Liver (tissue), 9 donors: ENCODE data around the gene IL23A. TPM values are rescaled to one million over a fixed set of nuclear protein-coding genes. Genes with fewer than 3 reads are reported as not detected.

Experiments
- DNase-seq: peaks from one replicate; pipeline ENCODE4 v3.0.0-alpha.2; 2017; ENCODE audit warnings: low spot score
- H3K27ac ChIP-seq, 2 donors: one replicate each; pipeline ENCODE4 v1.7.0; 2013; ENCODE audit warnings: inconsistent platforms in 2 of 2, low read length in 2 of 2, control low read depth in 1 of 2, low read depth in 1 of 2, mild to moderate bottlenecking in 1 of 2
- H3K27me3 ChIP-seq, 4 donors: one replicate each; pipeline versions ENCODE4 v1.6.1 to v1.7.0; 2013; ENCODE audit warnings: low read length in 3 of 4, inconsistent platforms in 1 of 4, mild to moderate bottlenecking in 1 of 4, moderate library complexity in 1 of 4; ENCODE audit not compliant: control insufficient read depth in 4 of 4, insufficient read depth in 4 of 4
- H3K36me3 ChIP-seq, 4 donors: one replicate each; pipeline versions ENCODE4 v1.6.1 to v1.7.0; 2013; ENCODE audit warnings: low read length in 3 of 4, mild to moderate bottlenecking in 3 of 4, low read depth in 1 of 4, moderate library complexity in 1 of 4; ENCODE audit not compliant: control insufficient read depth in 4 of 4, insufficient read depth in 3 of 4
- H3K4me1 ChIP-seq, 4 donors: one replicate each; pipeline versions ENCODE4 v1.6.1 to v1.7.0; 2013; ENCODE audit warnings: low read length in 3 of 4, mild to moderate bottlenecking in 3 of 4, moderate library complexity in 1 of 4; ENCODE audit not compliant: control insufficient read depth in 4 of 4, insufficient read depth in 4 of 4
- H3K4me3 ChIP-seq, 3 donors: one replicate each; pipeline versions ENCODE4 v1.6.1 to v1.7.0; 2013; ENCODE audit warnings: low read length in 3 of 3, control low read depth in 1 of 3, low read depth in 1 of 3, mild to moderate bottlenecking in 1 of 3
- H3K9ac ChIP-seq, 2 donors: one replicate each; pipeline ENCODE4 v1.7.0; 2013; ENCODE audit warnings: low read length in 2 of 2, mild to moderate bottlenecking in 2 of 2, moderate library complexity in 2 of 2, control low read depth in 1 of 2, low read depth in 1 of 2
- H3K9me3 ChIP-seq, 4 donors: one replicate each; pipeline versions ENCODE4 v1.6.1 to v1.7.0; 2013; ENCODE audit warnings: low read length in 3 of 4; ENCODE audit not compliant: control insufficient read depth in 4 of 4
- EGR1 ChIP-seq, 2 donors: IDR thresholded peaks; 2 replicates each; pipeline ENCODE4 v1.6.1; 2016 to 2018; ENCODE audit warnings: antibody characterized with exemption in 2 of 2, low read depth in 2 of 2
- FOXA1 ChIP-seq: IDR thresholded peaks from 2 replicates; pipeline ENCODE4 v1.6.1; 2016; ENCODE audit warnings: antibody characterized with exemption
- FOXA2 ChIP-seq: IDR thresholded peaks from 2 replicates; pipeline ENCODE4 v1.6.1; 2016; ENCODE audit warnings: antibody characterized with exemption
- GABPA ChIP-seq, 2 donors: IDR thresholded peaks in 1 of 2; conservative IDR thresholded peaks in 1 of 2; 2 replicates each; pipeline ENCODE4 v1.6.1; 2016; ENCODE audit warnings: antibody characterized with exemption in 2 of 2, mild to moderate bottlenecking in 1 of 2, moderate library complexity in 1 of 2
- HNF4A ChIP-seq, 2 donors: conservative IDR thresholded peaks; 2 replicates each; pipeline ENCODE4 v1.6.1; 2016; ENCODE audit warnings: antibody characterized with exemption in 2 of 2, mild to moderate bottlenecking in 2 of 2
- HNF4G ChIP-seq: IDR thresholded peaks from 2 replicates; pipeline ENCODE4 v1.6.1; 2016; ENCODE audit warnings: antibody characterized with exemption
- JUND ChIP-seq, 2 donors: IDR thresholded peaks; 2 replicates each; pipeline ENCODE4 v1.6.1; 2016; ENCODE audit warnings: antibody characterized with exemption in 2 of 2
- NR2F2 ChIP-seq: IDR thresholded peaks from 2 replicates; pipeline ENCODE4 v1.6.1; 2016; ENCODE audit warnings: antibody characterized with exemption
- RAD21 ChIP-seq, 2 donors: IDR thresholded peaks; 2 replicates each; pipeline ENCODE4 v1.6.1; 2016; ENCODE audit warnings: antibody characterized with exemption in 2 of 2, mild to moderate bottlenecking in 2 of 2
- RXRA ChIP-seq, 2 donors: IDR thresholded peaks; 2 replicates each; pipeline ENCODE4 v1.6.1; 2017 to 2018; ENCODE audit warnings: antibody characterized with exemption in 2 of 2, mild to moderate bottlenecking in 1 of 2
- SP1 ChIP-seq: IDR thresholded peaks from 2 replicates; pipeline ENCODE4 v1.6.1; 2018; ENCODE audit warnings: antibody characterized with exemption, mild to moderate bottlenecking
- TAF1 ChIP-seq: conservative IDR thresholded peaks from 2 replicates; pipeline ENCODE4 v1.6.1; 2016; ENCODE audit warnings: antibody characterized with exemption, mild to moderate bottlenecking
- YY1 ChIP-seq: IDR thresholded peaks from 2 replicates; pipeline ENCODE4 v1.6.1; 2016; ENCODE audit warnings: antibody characterized with exemption, mild to moderate bottlenecking
- WGBS: extraction: QIAGEN DNeasy Blood & Tissue Kit; methylation state at CpG from one replicate; pipeline ENCODE4 v1.1.7; 2013; 5-methylcytosine and 5-hydroxymethylcytosine counted together
- polyA plus RNA-seq, 2 donors: library from polyadenylated mRNA; stranded (reverse) in 1 of 2; unstranded in 1 of 2; fragments of 200-250 nt in 1 of 2; fragments of >200 nt in 1 of 2; fragmentation: Nextera tagmentation in 1 of 2; extraction: Ambion mirVana in 1 of 2; gene quantifications; one replicate each; pipeline versions ENCODE4 v1.2.1 to v1.2.3, GENCODE V29; 2013 to 2015
- total RNA-seq, 2 donors: library from RNA; depleted of rRNA; stranded (reverse); fragments of >200 nt; gene quantifications; one replicate each; pipeline ENCODE4 v1.2.3, GENCODE V29; 2014
- TF ChIP-seq, protein P1 (sequence below): IDR thresholded peaks from 2 replicates; pipeline ENCODE4 v1.6.1; 2016; ENCODE audit warnings: antibody characterized with exemption
- TF ChIP-seq, protein P2 (sequence below): IDR thresholded peaks from 2 replicates; pipeline ENCODE4 v1.6.1; 2016; ENCODE audit warnings: antibody characterized with exemption
- TF ChIP-seq, protein P3 (sequence below): fragments of 150-350 bp; IDR thresholded peaks from 2 replicates; pipeline ENCODE4 v1.5.1; 2017; ENCODE audit warnings: improper control_type of control experiment, low read depth, low read length; ENCODE audit not compliant: missing input control
- TF ChIP-seq, protein P4 (sequence below): IDR thresholded peaks from 2 replicates; pipeline ENCODE4 v1.6.1; 2016; ENCODE audit warnings: antibody characterized with exemption
- donor health status: healthy.
- donor health status: healthy.
- donor health status: healthy.
- donor health status: healthy.
- donor health status: healthy.

IL23A gene
- total and polyA plus RNA-seq, 4 donors, result 0.14 to 0.25 (median 0.22) TPM; not detected in 1

DNA sequence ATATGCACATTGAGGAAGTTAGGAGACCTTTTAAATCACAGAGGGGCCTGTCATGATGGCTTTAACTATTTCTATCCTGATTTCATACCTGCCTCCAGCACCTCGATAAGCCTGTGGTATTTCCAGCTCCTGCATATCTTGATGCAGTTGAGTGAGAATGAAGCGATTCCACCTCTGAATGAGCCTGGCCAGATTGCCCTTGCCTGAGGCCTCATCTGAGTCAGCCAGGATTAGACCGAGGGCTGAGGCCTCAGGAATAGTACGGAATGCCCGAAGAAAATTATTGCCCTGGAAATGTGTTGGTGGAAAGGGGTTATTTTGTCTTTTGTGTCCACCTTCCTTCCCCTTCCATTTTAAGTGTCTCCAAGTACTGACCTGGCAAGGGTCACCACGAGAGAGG lies 14.5 kb upstream of the IL23A start:
- Histone ChIP-seq H3K36me3 (peaks cover 8 to 73% (median 72%) of the 10 kb centered on the region in 4 donors), H3K27ac (no peak overlapping the region), H3K4me1 (peaks cover 0 to 4% (median 0%) of the 10 kb centered on the region in 4 donors), H3K9me3 (no peaks in the 10 kb centered on the region), H3K9ac (no peak overlapping the region), H3K27me3 (no peaks in the 10 kb centered on the region), H3K4me3 (no peak overlapping the region)
- WGBS, result 94% methylated on average over 6 of the region's 6 CpGs
- TF ChIP-seq, protein P1, sequence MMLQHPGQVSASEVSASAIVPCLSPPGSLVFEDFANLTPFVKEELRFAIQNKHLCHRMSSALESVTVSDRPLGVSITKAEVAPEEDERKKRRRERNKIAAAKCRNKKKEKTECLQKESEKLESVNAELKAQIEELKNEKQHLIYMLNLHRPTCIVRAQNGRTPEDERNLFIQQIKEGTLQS, result no peak
- TF ChIP-seq FOXA1 (no peak), HNF4A (conservative IDR thresholded peaks at IDR 0.05) (no peak), GABPA (IDR thresholded peaks at IDR 0.05 in 1 of 2, conservative IDR thresholded peaks at IDR 0.05 in 1 of 2) (no peak), HNF4G (no peak)
- TF ChIP-seq, protein P2, sequence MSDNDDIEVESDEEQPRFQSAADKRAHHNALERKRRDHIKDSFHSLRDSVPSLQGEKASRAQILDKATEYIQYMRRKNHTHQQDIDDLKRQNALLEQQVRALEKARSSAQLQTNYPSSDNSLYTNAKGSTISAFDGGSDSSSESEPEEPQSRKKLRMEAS, result no peak
- no peak for DNase-seq

DNA sequence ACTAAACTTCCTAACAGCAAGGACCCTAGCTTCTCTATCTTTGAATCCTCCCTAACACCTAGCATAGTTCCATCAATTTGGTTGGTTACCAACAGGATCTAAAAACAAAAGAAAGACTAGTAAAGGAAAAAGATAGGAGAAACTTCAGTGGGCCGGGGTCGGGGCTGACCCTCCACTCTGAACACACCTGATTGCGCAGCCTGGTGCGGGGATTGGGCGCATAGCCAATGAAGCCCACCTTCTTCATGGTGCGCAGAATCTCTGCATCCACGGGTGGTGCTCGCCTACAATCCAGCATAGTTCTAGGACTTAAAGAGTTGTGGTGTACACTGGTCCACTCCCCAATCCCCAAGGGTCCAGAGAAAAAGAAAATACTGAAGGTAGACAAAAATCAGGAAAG lies 12.6 kb upstream of the IL23A start:
- Histone ChIP-seq H3K4me1 (peaks cover 0 to 4% (median 0%) of the 10 kb centered on the region in 4 donors), H3K9me3 (no peaks in the 10 kb centered on the region), H3K36me3 (peaks cover 0 to 65% (median 62%) of the 10 kb centered on the region in 4 donors), H3K27me3 (no peaks in the 10 kb centered on the region), H3K27ac (no peak overlapping the region), H3K9ac (no peak overlapping the region), H3K4me3 (no peak overlapping the region)
- 96% methylated on average over 8 of the region's 8 CpGs for WGBS
- TF ChIP-seq EGR1 (IDR thresholded peaks at IDR 0.05; ENCODE audit: low read depth in 2 of 2), result no peak
- TF ChIP-seq FOXA2, result no peak
- no peak for TF ChIP-seq SP1
- TF ChIP-seq, protein P2, result no peak
- no peak for TF ChIP-seq JUND (IDR thresholded peaks at IDR 0.05)
- TF ChIP-seq, protein P3, sequence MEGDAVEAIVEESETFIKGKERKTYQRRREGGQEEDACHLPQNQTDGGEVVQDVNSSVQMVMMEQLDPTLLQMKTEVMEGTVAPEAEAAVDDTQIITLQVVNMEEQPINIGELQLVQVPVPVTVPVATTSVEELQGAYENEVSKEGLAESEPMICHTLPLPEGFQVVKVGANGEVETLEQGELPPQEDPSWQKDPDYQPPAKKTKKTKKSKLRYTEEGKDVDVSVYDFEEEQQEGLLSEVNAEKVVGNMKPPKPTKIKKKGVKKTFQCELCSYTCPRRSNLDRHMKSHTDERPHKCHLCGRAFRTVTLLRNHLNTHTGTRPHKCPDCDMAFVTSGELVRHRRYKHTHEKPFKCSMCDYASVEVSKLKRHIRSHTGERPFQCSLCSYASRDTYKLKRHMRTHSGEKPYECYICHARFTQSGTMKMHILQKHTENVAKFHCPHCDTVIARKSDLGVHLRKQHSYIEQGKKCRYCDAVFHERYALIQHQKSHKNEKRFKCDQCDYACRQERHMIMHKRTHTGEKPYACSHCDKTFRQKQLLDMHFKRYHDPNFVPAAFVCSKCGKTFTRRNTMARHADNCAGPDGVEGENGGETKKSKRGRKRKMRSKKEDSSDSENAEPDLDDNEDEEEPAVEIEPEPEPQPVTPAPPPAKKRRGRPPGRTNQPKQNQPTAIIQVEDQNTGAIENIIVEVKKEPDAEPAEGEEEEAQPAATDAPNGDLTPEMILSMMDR, result no peak
- no peak for DNase-seq

DNA sequence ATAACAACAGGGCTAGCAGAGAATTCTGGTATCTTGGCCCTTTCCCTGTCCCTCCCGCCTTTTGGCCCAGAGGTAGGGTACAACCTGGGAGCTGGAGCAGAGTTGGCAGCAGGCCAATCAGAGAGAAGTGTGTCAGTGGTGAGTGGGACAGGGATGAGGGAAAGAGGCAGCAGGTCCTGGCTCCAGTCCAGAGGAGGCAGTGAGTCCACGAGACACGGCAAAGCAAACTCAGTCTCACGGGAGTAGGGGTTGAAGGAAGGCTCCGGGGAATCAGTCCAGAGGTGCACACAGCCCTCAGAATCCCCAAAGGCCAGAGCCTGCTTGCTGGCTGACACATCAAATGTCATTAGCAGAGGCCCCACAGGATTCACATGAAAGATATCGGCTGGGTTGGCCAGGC lies 12.2 kb upstream of the IL23A start:
- peaks cover 0 to 65% (median 62%) of the 10 kb centered on the region in 4 donors for H3K36me3 ChIP-seq
- H3K4me3 ChIP-seq, result no peak overlapping the region
- H3K9me3 ChIP-seq, result no peaks in the 10 kb centered on the region
- DNase-seq, result no peak
- H3K9ac ChIP-seq, result no peak overlapping the region
- no peak for TF ChIP-seq TAF1
- TF ChIP-seq JUND (IDR thresholded peaks at IDR 0.05), result no peak
- no peak for TF ChIP-seq YY1
- TF ChIP-seq FOXA2, result no peak
- TF ChIP-seq, protein P3, result no peak
- TF ChIP-seq SP1, result no peak
- no peak for TF ChIP-seq HNF4G
- no peak for TF ChIP-seq FOXA1
- no peak for TF ChIP-seq RAD21 (IDR thresholded peaks at IDR 0.05)
- TF ChIP-seq RXRA (IDR thresholded peaks at IDR 0.05), result no peak
- TF ChIP-seq EGR1 (IDR thresholded peaks at IDR 0.05; ENCODE audit: low read depth in 2 of 2), result no peak
- TF ChIP-seq, protein P2, result no peak
- no peak for TF ChIP-seq HNF4A (conservative IDR thresholded peaks at IDR 0.05)
- TF ChIP-seq NR2F2, result no peak
- no peak for TF ChIP-seq GABPA (IDR thresholded peaks at IDR 0.05 in 1 of 2, conservative IDR thresholded peaks at IDR 0.05 in 1 of 2)
- TF ChIP-seq, protein P4, sequence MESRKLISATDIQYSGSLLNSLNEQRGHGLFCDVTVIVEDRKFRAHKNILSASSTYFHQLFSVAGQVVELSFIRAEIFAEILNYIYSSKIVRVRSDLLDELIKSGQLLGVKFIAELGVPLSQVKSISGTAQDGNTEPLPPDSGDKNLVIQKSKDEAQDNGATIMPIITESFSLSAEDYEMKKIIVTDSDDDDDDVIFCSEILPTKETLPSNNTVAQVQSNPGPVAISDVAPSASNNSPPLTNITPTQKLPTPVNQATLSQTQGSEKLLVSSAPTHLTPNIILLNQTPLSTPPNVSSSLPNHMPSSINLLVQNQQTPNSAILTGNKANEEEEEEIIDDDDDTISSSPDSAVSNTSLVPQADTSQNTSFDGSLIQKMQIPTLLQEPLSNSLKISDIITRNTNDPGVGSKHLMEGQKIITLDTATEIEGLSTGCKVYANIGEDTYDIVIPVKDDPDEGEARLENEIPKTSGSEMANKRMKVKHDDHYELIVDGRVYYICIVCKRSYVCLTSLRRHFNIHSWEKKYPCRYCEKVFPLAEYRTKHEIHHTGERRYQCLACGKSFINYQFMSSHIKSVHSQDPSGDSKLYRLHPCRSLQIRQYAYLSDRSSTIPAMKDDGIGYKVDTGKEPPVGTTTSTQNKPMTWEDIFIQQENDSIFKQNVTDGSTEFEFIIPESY, result no peak
- H3K4me1 ChIP-seq, result peaks cover 0 to 4% (median 2%) of the 10 kb centered on the region in 4 donors
- H3K27me3 ChIP-seq, result no peaks in the 10 kb centered on the region
- WGBS, result 77% methylated on average over 6 of the region's 6 CpGs
- no peak overlapping the region for H3K27ac ChIP-seq
